Measurements from ENCODE around the gene OR6C3.

DNA sequence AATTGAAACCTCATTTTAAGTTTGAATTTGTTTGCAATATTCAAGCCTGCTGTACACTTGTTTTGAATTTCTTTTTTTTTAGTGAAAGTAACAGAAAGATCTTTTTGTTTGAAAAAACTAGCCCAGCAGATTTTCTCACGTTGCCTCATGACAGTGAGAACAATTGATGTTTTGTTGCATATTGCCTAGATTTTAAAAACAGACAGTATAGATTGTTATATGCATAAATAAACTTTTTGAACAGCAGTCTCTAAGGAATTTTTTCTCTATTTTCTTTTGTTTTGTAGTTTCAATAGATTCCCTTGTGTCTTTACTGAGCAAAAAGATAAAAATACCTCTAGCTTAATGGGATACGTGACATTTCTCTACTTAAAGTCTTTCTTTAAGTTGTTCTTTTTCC is 49.6 kb upstream of the OR6C3 start:
- TF ChIP-seq, protein P1, sequence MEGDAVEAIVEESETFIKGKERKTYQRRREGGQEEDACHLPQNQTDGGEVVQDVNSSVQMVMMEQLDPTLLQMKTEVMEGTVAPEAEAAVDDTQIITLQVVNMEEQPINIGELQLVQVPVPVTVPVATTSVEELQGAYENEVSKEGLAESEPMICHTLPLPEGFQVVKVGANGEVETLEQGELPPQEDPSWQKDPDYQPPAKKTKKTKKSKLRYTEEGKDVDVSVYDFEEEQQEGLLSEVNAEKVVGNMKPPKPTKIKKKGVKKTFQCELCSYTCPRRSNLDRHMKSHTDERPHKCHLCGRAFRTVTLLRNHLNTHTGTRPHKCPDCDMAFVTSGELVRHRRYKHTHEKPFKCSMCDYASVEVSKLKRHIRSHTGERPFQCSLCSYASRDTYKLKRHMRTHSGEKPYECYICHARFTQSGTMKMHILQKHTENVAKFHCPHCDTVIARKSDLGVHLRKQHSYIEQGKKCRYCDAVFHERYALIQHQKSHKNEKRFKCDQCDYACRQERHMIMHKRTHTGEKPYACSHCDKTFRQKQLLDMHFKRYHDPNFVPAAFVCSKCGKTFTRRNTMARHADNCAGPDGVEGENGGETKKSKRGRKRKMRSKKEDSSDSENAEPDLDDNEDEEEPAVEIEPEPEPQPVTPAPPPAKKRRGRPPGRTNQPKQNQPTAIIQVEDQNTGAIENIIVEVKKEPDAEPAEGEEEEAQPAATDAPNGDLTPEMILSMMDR (IDR thresholded peaks at IDR 0.05), result no peak
- no peak for TF ChIP-seq POLR2A (IDR thresholded peaks at IDR 0.05)

Measured in breast epithelium (tissue), 3 donors.